DND-41 (cell line): ENCODE measurements around the gene ARL16.

ENCODE experiments used
- ATAC-seq: fragments of 200-7000 bp; cut with Tn5 transposase; 3 replicates; pipeline ENCODE4 v1.9.1; 2021; ENCODE audit warnings: low read depth; ENCODE audit not compliant: insufficient read depth
- DNase-seq: peaks from one replicate; pipeline ENCODE4 v3.0.0-alpha.2; 2020
- H2AFZ ChIP-seq: 2 replicates; pipeline ENCODE4 v1.6.0; 2012; ENCODE audit warnings: low read depth, low read length
- H3K27ac ChIP-seq: 2 replicates; pipeline ENCODE4 v1.5.1; 2012; ENCODE audit warnings: low read length, inconsistent platforms
- H3K27me3 ChIP-seq: fragments of 200-600 bp; sonication (generic); 2 replicates; pipeline ENCODE4 v1.6.0; 2012; ENCODE audit warnings: low read length, mild to moderate bottlenecking, inconsistent platforms; ENCODE audit not compliant: insufficient read depth, poor library complexity
- H3K36me3 ChIP-seq: 2 replicates; pipeline ENCODE4 v1.5.1; 2012; ENCODE audit warnings: low read length, inconsistent platforms; ENCODE audit not compliant: insufficient read depth
- H3K4me1 ChIP-seq: 2 replicates; pipeline ENCODE4 v1.5.1; 2012; ENCODE audit warnings: mild to moderate bottlenecking, low read length; ENCODE audit not compliant: insufficient read depth
- H3K4me2 ChIP-seq: 2 replicates; pipeline ENCODE4 v1.6.0; 2012; ENCODE audit warnings: mild to moderate bottlenecking, moderate library complexity, low read length, inconsistent platforms; ENCODE audit not compliant: insufficient read depth
- H3K4me3 ChIP-seq, 2 experiments: fragments of 200-600 bp in 1 of 2; shearing (Covaris generic) in 1 of 2; 2 replicates each; pipeline ENCODE4 v1.5.1; 2012 to 2016; ENCODE audit warnings: inconsistent platforms in 2 of 2, low read length in 2 of 2, mild to moderate bottlenecking in 2 of 2, low read depth in 1 of 2, moderate library complexity in 1 of 2
- H3K79me2 ChIP-seq: 2 replicates; pipeline ENCODE4 v1.6.0; 2012; ENCODE audit warnings: low read length, inconsistent platforms; ENCODE audit not compliant: insufficient read depth
- H3K9ac ChIP-seq: 2 replicates; pipeline ENCODE4 v1.6.0; 2012; ENCODE audit warnings: low read depth, mild to moderate bottlenecking, inconsistent platforms, low read length, moderate library complexity
- H3K9me3 ChIP-seq: 2 replicates; pipeline ENCODE4 v1.5.1; 2012; ENCODE audit warnings: low read length, moderate library complexity, mild to moderate bottlenecking, inconsistent platforms; ENCODE audit not compliant: insufficient read depth, severe bottlenecking
- H4K20me1 ChIP-seq: 2 replicates; pipeline ENCODE4 v1.6.0; 2012; ENCODE audit warnings: low read length; ENCODE audit not compliant: insufficient read depth
- CTCF ChIP-seq: IDR thresholded peaks from 2 replicates; pipeline ENCODE4 v1.5.1; 2012; ENCODE audit warnings: borderline replicate concordance, low read length, moderate library complexity, mild to moderate bottlenecking; ENCODE audit not compliant: poor library complexity, severe bottlenecking; ENCODE audit errors: extremely low read depth
- EZH2 ChIP-seq: IDR thresholded peaks from 3 replicates; pipeline ENCODE4 v1.6.1; 2012; ENCODE audit warnings: borderline replicate concordance, low read depth, mild to moderate bottlenecking, moderate library complexity, low read length, inconsistent platforms; ENCODE audit not compliant: severe bottlenecking

Gene ARL16

GRCh38 chr17:81631482-81631881 lies 52.1 kb downstream of the ARL16 start:
- Histone ChIP-seq H2AFZ (no peak overlapping the region), H3K27ac (no peak overlapping the region), H3K79me2 (peaks cover 78% of the 10 kb centered on the region), H3K27me3 (no peaks in the 10 kb centered on the region), H3K4me2 (no peak overlapping the region), H3K36me3 (peaks cover 58% of the 10 kb centered on the region), H3K4me3 (no peak overlapping the region), H3K4me1 (peaks cover 22% of the 10 kb centered on the region), H3K9ac (no peak overlapping the region), H3K9me3 (no peaks in the 10 kb centered on the region), H4K20me1 (peaks cover 35% of the 10 kb centered on the region; the same call in 1 of the 2 replicates)
- DNase-seq (no peak), ATAC-seq (no peak)
- TF ChIP-seq CTCF (no peak), EZH2 (no peak)
